Erythroblast (primary cell): Measurements from ENCODE around the gene PRDM1.

Experiments
- GATA1 ChIP-seq: IDR thresholded peaks from 2 replicates; pipeline ENCODE4 v1.6.1; 2011; ENCODE audit warnings: low read depth, mild to moderate bottlenecking, control low read depth, low read length, moderate library complexity
- POLR2A ChIP-seq: IDR thresholded peaks from 2 replicates; pipeline ENCODE4 v1.6.1; 2011; ENCODE audit warnings: mild to moderate bottlenecking, low read length

GRCh38 chr6:106066989-106067388 lies 19.1 kb upstream of the PRDM1 start:
- TF ChIP-seq POLR2A (no peak), GATA1 (no peak)
